Measurements from ENCODE around the gene ZNFX1. TPM values are rescaled to one million over a fixed set of nuclear protein-coding genes. Genes with fewer than 3 reads are reported as not detected.
"Not testable (repeated sequence)": the region's sequence is repeated elsewhere in the genome, so short reads cannot be mapped to it uniquely, and the experiment has no call there.

The ZNFX1 gene
- total RNA-seq, 1 donor from 2014 or later = 49.1 TPM

GRCh38 chr20:49210101-49210756 is 67.6 kb downstream of the ZNFX1 start:
- TF ChIP-seq CTCF (IDR thresholded peaks at IDR 0.05) = no peak
- H3K27me3 ChIP-seq = no peaks in the 10 kb centered on the region
- intact Hi-C loops (cut with DNase I) = no loop called here

GRCh38 chr20:49207076-49207475 is 70.8 kb downstream of the ZNFX1 start:
- Histone ChIP-seq H3K27ac (no peak overlapping the region), H3K9me3 (peaks cover 6 to 9% of the 10 kb centered on the region in 2 donors), H3K36me3 (no peaks in the 10 kb centered on the region), H3K27me3 (no peaks in the 10 kb centered on the region), H3K4me3 (no peak overlapping the region), H3K4me1 (no peaks in the 10 kb centered on the region)
- intact Hi-C loops (cut with DNase I) = no loop called here
- no peak for DNase-seq (ENCODE audit: low spot score in 2 of 2)
- no peak for TF ChIP-seq CTCF (IDR thresholded peaks at IDR 0.05)

More at GRCh38 chr20:49210101-49210756, 67.6 kb downstream of the ZNFX1 start:
- H3K4me3 ChIP-seq = no peak overlapping the region
- H3K9me3 ChIP-seq = peaks cover 6 to 9% of the 10 kb centered on the region in 2 donors
- no peak overlapping the region for H3K27ac ChIP-seq
- H3K36me3 ChIP-seq = no peaks in the 10 kb centered on the region
- no peak for DNase-seq (ENCODE audit: low spot score in 2 of 2)
- H3K4me1 ChIP-seq = no peaks in the 10 kb centered on the region

GRCh38 chr20:49203746-49204145 is 74.1 kb downstream of the ZNFX1 start:
- peak in 1 of 2 donors; percentile 30 for DNase-seq (ENCODE audit: low spot score in 2 of 2)
- intact Hi-C loops (cut with DNase I) = no loop called here
- Histone ChIP-seq H3K4me1 (no peaks in the 10 kb centered on the region), H3K9me3 (no peaks in the 10 kb centered on the region), H3K36me3 (no peaks in the 10 kb centered on the region), H3K27me3 (no peaks in the 10 kb centered on the region), H3K4me3 (no peak overlapping the region), H3K27ac (no peak overlapping the region)
- no peak for TF ChIP-seq CTCF (IDR thresholded peaks at IDR 0.05)

GRCh38 chr20:49203011-49203410 is 74.8 kb downstream of the ZNFX1 start:
- Histone ChIP-seq H3K27ac (no peak overlapping the region), H3K9me3 (no peaks in the 10 kb centered on the region), H3K4me3 (no peak overlapping the region), H3K36me3 (no peaks in the 10 kb centered on the region), H3K27me3 (no peaks in the 10 kb centered on the region), H3K4me1 (no peaks in the 10 kb centered on the region)
- intact Hi-C loops (cut with DNase I) = no loop called here
- peak in 1 of 2 donors; percentile 4 for DNase-seq (ENCODE audit: low spot score in 2 of 2)
- TF ChIP-seq CTCF (IDR thresholded peaks at IDR 0.05) = no peak

GRCh38 chr20:49199729-49200293 is 78.0 kb downstream of the ZNFX1 start:
- no peaks in the 10 kb centered on the region for H3K4me1 ChIP-seq
- TF ChIP-seq CTCF (IDR thresholded peaks at IDR 0.05) = no peak
- DNase-seq (ENCODE audit: low spot score in 2 of 2) = no peak
- no peaks in the 10 kb centered on the region for H3K27me3 ChIP-seq
- intact Hi-C loops (cut with DNase I) = no loop called here
- no peak overlapping the region for H3K27ac ChIP-seq
- H3K4me3 ChIP-seq = no peak overlapping the region
- H3K9me3 ChIP-seq = no peaks in the 10 kb centered on the region
- no peaks in the 10 kb centered on the region for H3K36me3 ChIP-seq

- H3K9me3 ChIP-seq; H3K4me3 ChIP-seq; H3K27me3 ChIP-seq; intact Hi-C loops (cut with DNase I); H3K4me1 ChIP-seq; H3K27ac ChIP-seq; H3K36me3 ChIP-seq: not testable (repeated sequence)
- peak in 1 of 2 donors; percentile 2 for DNase-seq (ENCODE audit: low spot score in 2 of 2)
Observed at GRCh38 chr20:49192944-49193518, 84.8 kb downstream of the ZNFX1 start.
